Transverse colon (tissue), 3 donors: ENCODE data around the gene CDH7.

ENCODE experiments used
- CTCF ChIP-seq, 5 experiments: fragments of 200-600 bp in 3 of 5; fragments of 450-650 bp in 2 of 5; sonication (generic) in 3 of 5; IDR thresholded peaks; 1 replicate in 2 of 5; 2 replicates in 3 of 5; pipeline ENCODE4 v1.5.1; 2016 to 2017; ENCODE audit warnings: antibody characterized with exemption in 5 of 5, inconsistent platforms in 3 of 5, mild to moderate bottlenecking in 2 of 5, moderate library complexity in 1 of 5
- POLR2A ChIP-seq: fragments of 450-650 bp; IDR thresholded peaks from one replicate; pipeline ENCODE4 v1.6.1; 2016; ENCODE audit warnings: antibody characterized with exemption, mild to moderate bottlenecking, moderate library complexity

DNA sequence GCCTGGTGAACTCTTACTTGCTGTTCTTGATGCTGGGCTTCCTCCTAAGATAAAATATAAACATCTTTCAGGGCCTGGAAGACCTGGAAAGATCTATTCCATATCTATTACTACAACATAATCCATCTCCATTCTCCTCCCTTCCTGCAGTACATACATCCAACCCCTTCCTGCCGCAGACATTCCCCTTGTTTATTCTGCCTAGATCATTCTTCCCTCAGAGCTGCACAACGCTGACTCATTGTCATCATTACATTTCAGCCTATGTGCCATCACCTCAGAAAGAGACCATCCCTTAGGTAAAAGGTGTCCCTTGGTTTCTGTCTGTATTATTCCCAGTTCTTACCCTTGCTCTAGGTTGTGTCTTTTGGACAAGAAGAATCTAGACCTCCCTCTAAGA, 2.5 kb upstream of the CDH7 start:
- TF ChIP-seq CTCF (IDR thresholded peaks at IDR 0.05) = no peak
- no peak for TF ChIP-seq POLR2A
